ENCODE results near the gene DTX3L.

The DTX3L gene

DNA sequence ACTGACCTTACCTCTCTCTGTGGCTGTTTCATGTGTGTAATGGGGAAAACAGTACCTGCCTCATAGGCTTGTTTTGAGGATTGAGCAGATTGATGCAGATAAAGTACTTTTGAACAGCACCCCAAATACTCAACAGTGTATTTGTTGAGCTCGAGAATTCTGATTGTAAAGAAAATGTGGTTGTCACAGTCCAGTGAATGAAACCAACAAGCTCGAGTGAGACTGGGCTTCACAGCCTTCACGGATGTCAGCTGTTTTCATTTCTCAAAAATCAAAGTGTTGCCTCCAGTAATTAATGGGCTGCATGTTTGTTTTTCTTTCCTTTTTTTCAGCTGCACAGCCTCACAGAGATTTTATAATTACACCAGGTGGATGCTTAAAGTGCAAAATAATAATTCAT lies 57.0 kb downstream of the DTX3L start:
- Histone ChIP-seq H3K27ac (replicated peaks) (no peak overlapping the region), H3K27me3 (ENCODE audit: insufficient read depth, poor library complexity, severe bottlenecking) (no peaks in the 10 kb centered on the region), H3K4me3 (replicated peaks; ENCODE audit: insufficient read depth, low read length) (no peak overlapping the region)
- DNase-seq (ENCODE audit: low read depth in 1 of 2, low spot score in 1 of 2): no peak
- no peak for TF ChIP-seq GABPA (IDR thresholded peaks at IDR 0.05; ENCODE audit: low read depth)
- no peak for TF ChIP-seq SPI1 (IDR thresholded peaks at IDR 0.05; ENCODE audit: borderline replicate concordance, low read depth)
- TF ChIP-seq POLR2AphosphoS5 (IDR thresholded peaks at IDR 0.05; ENCODE audit: low read depth): no peak
- no peak for TF ChIP-seq CTCF (IDR thresholded peaks at IDR 0.05; ENCODE audit: insufficient read depth, low read length)

DNA sequence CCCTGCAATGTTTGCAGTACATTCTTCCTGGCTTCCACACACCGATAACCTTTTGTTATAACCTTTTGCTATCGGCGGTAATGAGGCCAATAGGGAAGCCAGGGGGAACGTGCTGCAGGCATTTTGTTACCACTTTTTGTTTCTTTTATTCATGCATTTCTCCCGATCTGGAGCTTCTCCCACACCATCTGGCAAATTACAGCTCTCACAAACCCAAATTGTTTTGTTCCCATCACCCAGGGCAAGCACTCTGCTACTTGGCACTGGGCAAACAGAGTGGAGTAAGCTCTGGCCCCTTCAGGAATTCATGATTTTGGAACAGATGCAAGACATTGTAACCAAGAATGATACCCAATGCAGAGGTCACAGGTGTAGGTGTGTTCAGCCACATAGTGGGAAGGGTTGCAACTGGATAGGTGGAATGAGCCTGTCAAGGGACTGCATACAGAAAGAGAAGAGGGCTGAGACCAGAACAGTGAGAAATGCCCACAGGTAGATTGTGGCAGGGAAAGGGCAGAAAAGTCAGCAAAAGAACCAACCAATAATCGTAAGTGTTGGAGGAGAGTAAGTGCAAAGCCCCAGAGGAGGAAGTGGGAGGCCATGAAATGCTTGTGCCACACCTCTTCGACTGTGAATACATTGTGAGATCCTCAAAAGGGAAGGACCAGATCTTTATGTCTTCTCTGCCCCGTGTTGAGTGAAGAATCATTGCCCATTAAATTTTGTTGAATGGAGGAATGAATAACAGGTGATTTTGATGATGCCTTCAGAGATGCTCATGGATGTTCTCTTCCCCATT lies 59.1 kb downstream of the DTX3L start:
- peak in 1 of 2 experiments; percentile 42 for DNase-seq (ENCODE audit: low read depth in 1 of 2, low spot score in 1 of 2)
- TF ChIP-seq, protein P1, sequence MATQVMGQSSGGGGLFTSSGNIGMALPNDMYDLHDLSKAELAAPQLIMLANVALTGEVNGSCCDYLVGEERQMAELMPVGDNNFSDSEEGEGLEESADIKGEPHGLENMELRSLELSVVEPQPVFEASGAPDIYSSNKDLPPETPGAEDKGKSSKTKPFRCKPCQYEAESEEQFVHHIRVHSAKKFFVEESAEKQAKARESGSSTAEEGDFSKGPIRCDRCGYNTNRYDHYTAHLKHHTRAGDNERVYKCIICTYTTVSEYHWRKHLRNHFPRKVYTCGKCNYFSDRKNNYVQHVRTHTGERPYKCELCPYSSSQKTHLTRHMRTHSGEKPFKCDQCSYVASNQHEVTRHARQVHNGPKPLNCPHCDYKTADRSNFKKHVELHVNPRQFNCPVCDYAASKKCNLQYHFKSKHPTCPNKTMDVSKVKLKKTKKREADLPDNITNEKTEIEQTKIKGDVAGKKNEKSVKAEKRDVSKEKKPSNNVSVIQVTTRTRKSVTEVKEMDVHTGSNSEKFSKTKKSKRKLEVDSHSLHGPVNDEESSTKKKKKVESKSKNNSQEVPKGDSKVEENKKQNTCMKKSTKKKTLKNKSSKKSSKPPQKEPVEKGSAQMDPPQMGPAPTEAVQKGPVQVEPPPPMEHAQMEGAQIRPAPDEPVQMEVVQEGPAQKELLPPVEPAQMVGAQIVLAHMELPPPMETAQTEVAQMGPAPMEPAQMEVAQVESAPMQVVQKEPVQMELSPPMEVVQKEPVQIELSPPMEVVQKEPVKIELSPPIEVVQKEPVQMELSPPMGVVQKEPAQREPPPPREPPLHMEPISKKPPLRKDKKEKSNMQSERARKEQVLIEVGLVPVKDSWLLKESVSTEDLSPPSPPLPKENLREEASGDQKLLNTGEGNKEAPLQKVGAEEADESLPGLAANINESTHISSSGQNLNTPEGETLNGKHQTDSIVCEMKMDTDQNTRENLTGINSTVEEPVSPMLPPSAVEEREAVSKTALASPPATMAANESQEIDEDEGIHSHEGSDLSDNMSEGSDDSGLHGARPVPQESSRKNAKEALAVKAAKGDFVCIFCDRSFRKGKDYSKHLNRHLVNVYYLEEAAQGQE (IDR thresholded peaks at IDR 0.05; ENCODE audit: insufficient replicate concordance, low read depth): no peak
- TF ChIP-seq CTCF (IDR thresholded peaks at IDR 0.05; ENCODE audit: insufficient read depth, low read length) (no peak), SPI1 (IDR thresholded peaks at IDR 0.05; ENCODE audit: borderline replicate concordance, low read depth) (peak; percentile 63; the same call in 1 of the 2 replicates), GABPA (IDR thresholded peaks at IDR 0.05; ENCODE audit: low read depth) (no peak)

More for the DNA sequence above, 59.1 kb downstream of the DTX3L start:
- no peak overlapping the region for H3K4me3 ChIP-seq (replicated peaks; ENCODE audit: insufficient read depth, low read length)
- H3K27me3 ChIP-seq (ENCODE audit: insufficient read depth, poor library complexity, severe bottlenecking): no peaks in the 10 kb centered on the region
- no peak overlapping the region for H3K27ac ChIP-seq (replicated peaks)
